ENCODE data around the gene EFNA2. TPM values are rescaled to one million over a fixed set of nuclear protein-coding genes. Genes with fewer than 3 reads are reported as not detected.

EFNA2 gene
- total and polyA plus RNA-seq, 2 of the 8 experiments (the other 6 are each of a cell fraction or from before 2014, with no cell fraction given), result 4.0 to 7.0 TPM

DNA sequence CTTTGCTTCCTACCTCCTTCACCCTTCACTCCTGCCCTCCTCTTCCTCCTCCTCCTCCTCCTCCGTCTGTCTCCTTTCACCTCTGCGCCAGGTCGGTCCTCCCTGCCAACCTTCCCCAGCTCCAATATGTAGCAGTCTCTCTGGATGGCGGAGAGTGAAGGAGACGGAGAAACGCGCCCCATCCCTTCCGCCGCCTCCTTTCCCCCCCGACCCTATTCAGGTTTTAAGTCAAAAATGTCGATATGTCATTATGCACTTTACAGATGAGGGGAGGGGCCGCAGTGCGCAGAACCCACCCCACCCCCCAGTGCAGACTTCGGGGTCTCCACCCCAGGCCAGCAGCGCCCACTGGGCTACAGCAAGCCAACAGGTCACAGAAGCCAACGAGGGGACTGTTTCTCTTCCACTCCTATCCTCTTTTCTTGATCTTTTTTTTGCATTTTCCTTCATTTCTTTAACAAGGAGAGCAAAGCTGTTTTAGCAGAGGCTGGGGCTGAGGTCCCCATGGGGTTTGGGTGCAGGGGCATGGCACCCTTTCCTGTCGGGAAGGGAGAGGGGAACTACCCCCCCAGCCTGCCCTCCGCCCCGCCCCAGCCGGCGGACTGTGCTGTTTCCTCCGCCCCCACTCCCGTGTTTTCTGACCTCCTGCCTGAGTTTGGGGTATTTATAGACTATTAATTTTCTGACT, 28.1 kb upstream of the EFNA2 start:
- no peak overlapping the region for H3K14ac ChIP-seq (ENCODE audit: insufficient read length)
- POLR2A ChIA-PET (ENCODE audit: partially characterized antibody), result interaction anchor here (1.7 to 19.4 kb wide), 5 partner anchors 7 to 28 kb away, joined by 3 to 456 read pairs (median 331); partner anchors contain the start of genes ATP5F1D, CBARP, CIRBP and FAM174C
- no peaks in the 10 kb centered on the region; a peak in 1 of 7 replicates for H3K27me3 ChIP-seq (replicated peaks in 1 of 4; ENCODE audit: control insufficient read depth in 3 of 4, extremely low read depth in 1 of 4, insufficient read depth in 3 of 4, low read length in 3 of 4)
- H3K27ac ChIP-seq (ENCODE audit: low read depth, low read length), result no peak overlapping the region
- peaks cover 17 to 28% of the 10 kb centered on the region in 2 experiments for H4K20me1 ChIP-seq (replicated peaks in 1 of 2; ENCODE audit: control insufficient read depth in 1 of 2, insufficient read depth in 2 of 2, low read length in 2 of 2)
- H3K23me2 ChIP-seq (ENCODE audit: low read depth, low read length), result peaks cover 18% of the 10 kb centered on the region; the same call in 1 of the 2 replicates
- no peak overlapping the region for H2BK5ac ChIP-seq (ENCODE audit: low read depth, low read length)
- H2AFZ ChIP-seq (ENCODE audit: low read length), result no peak overlapping the region
- H3K23ac ChIP-seq (ENCODE audit: insufficient read length), result no peak overlapping the region
- H3K56ac ChIP-seq (replicated peaks; ENCODE audit: insufficient read length, low read depth, low read length), result no peak overlapping the region
- H3K4me3 ChIP-seq (ENCODE audit: extremely low read depth in 1 of 4, insufficient read depth in 2 of 4, low read depth in 3 of 4, low read length in 4 of 4), result no peak overlapping the region
- no peak overlapping the region for H3K4me2 ChIP-seq (ENCODE audit: insufficient read depth in 1 of 2, low read depth in 2 of 2, low read length in 2 of 2)
- peaks cover 12% of the 10 kb centered on the region; the same call in 1 of the 2 replicates for H3K79me1 ChIP-seq (ENCODE audit: low read depth, low read length)
- no peak for DNase-seq (ENCODE audit: low read depth in 1 of 2, low spot score in 2 of 2)
- H4K5ac ChIP-seq (ENCODE audit: insufficient read length, low read depth, low read length), result no peak overlapping the region
- no peaks in the 10 kb centered on the region for H3K9me3 ChIP-seq (ENCODE audit: insufficient read depth in 2 of 2, low read depth in 1 of 2, low read length in 1 of 2)
- TF ChIP-seq FOSL1 (IDR thresholded peaks at IDR 0.05; ENCODE audit: insufficient read depth, low read depth, low read length), result no peak
- peak in 1 of 2 experiments; percentile 23; a peak in 1 of 3 replicates for TF ChIP-seq POLR2A (IDR thresholded peaks at IDR 0.05; ENCODE audit: control extremely low read depth in 1 of 2, low read depth in 2 of 2, low read length in 2 of 2)
- WGBS, 2 experiments (ENCODE audit: extremely low coverage in 1 of 2, insufficient coverage in 1 of 2, insufficient read length in 1 of 2, insufficient replicate concordance in 2 of 2, low coverage in 1 of 2, low lambda C conversion rate in 2 of 2, missing lambda C conversion rate in 1 of 2), result 89% methylated on average over 14 of the region's 23 CpGs; no CpG with 5 or more reads in 1 of the 2 experiments
- no peak overlapping the region; the same call in 1 of the 2 replicates for H4K8ac ChIP-seq (ENCODE audit: extremely low read depth, insufficient read depth, low read length)
- H3K4me1 ChIP-seq (replicated peaks in 1 of 4; ENCODE audit: control insufficient read depth in 3 of 4, insufficient read depth in 4 of 4, low read length in 3 of 4), result peaks cover 0 to 37% (median 24%) of the 10 kb centered on the region in 4 experiments; a peak in 6 of 7 replicates
- H3K79me2 ChIP-seq (ENCODE audit: control insufficient read depth in 1 of 2, insufficient read depth in 2 of 2, low read length in 2 of 2), result peaks cover 0 to 24% of the 10 kb centered on the region in 2 experiments; a peak in 2 of 4 replicates
- no peak overlapping the region for H2BK12ac ChIP-seq (ENCODE audit: low read depth, low read length)
- no peak overlapping the region for H3K4ac ChIP-seq (replicated peaks; ENCODE audit: insufficient read length, low read depth, low read length)
- H4K91ac ChIP-seq (replicated peaks; ENCODE audit: insufficient read length, low read length), result no peak overlapping the region
- no peak overlapping the region for H3K18ac ChIP-seq (ENCODE audit: extremely low read depth, low read length)
- no peak overlapping the region for H2BK15ac ChIP-seq (ENCODE audit: low read length)
- H3K9ac ChIP-seq (replicated peaks in 1 of 4; ENCODE audit: extremely low read depth in 1 of 4, low read depth in 3 of 4, low read length in 3 of 4), result no peak overlapping the region
- peaks cover 23 to 58% (median 34%) of the 10 kb centered on the region in 4 experiments for H3K36me3 ChIP-seq (ENCODE audit: control insufficient read depth in 2 of 4, insufficient read depth in 4 of 4, low read length in 3 of 4)
- no peak for FAIRE-seq
- H2BK20ac ChIP-seq (ENCODE audit: low read length), result no peak overlapping the region
- H2AK5ac ChIP-seq (ENCODE audit: low read depth, low read length), result no peak overlapping the region
- H2BK120ac ChIP-seq (replicated peaks; ENCODE audit: low read depth, low read length), result no peak overlapping the region
- CTCF ChIA-PET (ENCODE audit: partially characterized antibody), result interaction anchor here (6.0 to 15.9 kb wide), 2 partner anchors 9 to 14 kb away, joined by 42 to 212 read pairs; partner anchors contain the start of gene ATP5F1D
